RKO (cell line): ENCODE measurements around the gene GALR2.
"Not testable (repeated sequence)": the region's sequence is repeated elsewhere in the genome, so short reads cannot be mapped to it uniquely, and the experiment has no call there.

Source experiments
- DNase-seq: peaks from one replicate; pipeline ENCODE4 v3.0.0-alpha.2; 2016; ENCODE audit warnings: low spot score

GALR2 gene

DNA sequence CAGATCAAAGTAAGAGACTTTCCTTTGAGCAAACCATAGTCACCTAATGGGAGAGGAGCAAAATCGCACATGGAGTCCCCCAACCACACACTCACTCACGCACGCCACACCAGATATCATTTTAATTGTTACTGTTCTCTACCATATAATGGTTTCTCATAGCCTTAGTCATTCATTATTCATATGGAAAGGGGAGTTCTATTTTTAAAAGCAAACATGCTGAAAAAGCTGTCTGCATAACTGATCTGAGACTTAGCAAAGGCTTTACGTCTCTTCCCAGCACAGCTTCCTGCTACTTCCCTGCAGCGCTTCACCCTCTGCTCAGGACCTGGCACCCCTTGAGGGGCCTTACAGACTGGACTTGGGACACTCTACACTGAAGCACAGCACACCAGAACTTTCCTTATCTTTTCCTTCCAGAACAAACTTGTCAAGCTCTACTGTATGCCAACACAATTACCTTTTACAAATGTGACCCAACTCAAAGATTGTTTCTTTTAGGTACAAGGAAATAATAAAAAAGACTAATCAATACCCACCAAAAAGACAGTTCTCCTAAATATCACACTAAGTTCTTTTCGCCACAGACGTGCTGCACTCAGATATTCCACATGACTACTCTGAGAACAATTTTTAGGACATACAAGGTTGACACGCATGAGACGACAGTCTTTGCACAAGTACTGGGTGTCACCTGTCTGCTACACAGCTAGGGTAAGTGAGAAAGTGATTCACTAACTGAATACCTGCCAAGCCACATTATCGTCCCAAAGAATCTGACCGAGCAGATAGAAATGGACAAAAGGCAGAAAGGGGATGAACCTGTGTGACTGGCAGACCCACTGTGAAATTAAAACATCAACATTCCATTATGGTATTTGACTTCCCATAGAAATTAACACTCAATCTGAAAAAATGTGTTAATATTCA is 23.8 kb upstream of the GALR2 start:
- DNase-seq = no peak

DNA sequence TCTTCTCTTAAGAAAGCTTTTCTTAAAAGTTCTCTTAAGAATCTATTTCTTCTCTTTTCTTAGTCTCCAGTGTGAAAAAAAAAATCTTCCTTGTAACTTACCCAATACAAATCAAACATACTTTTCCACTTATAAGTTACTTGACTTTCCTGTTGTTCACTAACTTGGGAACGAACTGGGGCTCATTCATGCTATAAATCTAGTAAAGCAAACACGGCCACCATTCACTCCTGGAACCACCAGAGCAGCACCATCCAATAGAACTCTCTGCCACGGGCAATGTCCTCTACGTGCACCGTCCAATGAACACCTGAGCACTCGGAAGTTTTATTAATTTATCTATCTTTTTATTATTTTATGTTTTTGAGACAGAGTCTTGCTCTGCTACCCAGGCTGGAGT is 23.0 kb upstream of the GALR2 start:
- no peak for DNase-seq

DNA sequence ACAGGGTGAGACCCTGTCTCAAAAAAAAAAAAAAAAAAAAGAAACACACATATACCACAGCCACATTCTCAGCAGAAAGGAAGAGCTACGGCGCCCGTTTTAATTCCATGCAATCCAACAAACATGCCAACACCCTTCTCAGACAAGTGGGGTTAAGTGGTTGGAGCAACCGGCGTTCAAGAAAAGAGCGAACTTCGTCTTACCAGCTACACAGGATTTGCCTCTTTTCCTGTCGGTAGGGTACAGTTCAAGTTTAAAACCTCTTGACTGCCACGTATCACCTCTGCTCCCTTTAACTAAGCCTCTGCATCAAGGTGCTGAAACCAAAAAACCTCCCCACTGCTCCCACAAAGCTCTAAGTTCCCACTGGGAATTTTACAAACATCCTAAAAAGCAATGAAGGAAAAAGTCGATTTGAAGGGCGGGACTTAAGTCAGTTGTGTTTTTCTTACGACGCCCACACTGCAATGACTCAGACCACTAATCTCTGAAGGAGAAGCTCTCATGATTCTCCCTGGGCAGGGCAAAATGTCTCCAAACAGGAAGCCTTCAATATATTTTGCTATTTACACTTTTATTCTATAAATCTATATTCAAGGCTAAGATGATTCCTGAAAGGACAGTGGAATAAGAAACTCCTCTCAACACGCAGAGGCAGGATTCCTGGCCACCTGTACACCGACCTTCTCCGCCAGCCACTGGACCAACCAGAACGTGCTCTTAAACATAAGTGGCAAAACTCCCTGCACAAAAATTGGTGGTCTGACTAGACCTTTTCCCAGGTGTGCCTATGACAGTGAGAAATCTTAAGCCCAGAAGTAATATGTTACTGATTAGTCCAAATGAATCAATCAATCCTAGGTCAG is 21.1 kb upstream of the GALR2 start:
- DNase-seq = peak; percentile 63

DNA sequence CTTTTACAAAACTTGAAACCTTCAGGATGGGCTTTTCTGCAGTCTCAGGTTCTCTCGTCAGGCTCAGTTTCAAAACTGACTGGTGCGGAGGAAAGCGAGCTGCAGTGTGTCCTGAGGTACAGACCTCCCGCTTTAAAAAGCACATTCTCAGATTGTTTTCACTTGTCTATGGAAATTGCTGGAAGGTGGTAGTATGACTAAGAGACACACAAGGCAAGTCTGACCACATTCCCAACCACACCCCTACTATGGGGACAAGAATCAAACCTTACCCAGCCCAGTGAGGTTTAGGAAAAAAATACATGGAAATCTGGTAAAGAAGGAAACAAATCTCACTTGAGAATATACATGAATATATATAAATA is 20.5 kb upstream of the GALR2 start:
- no peak for DNase-seq

DNA sequence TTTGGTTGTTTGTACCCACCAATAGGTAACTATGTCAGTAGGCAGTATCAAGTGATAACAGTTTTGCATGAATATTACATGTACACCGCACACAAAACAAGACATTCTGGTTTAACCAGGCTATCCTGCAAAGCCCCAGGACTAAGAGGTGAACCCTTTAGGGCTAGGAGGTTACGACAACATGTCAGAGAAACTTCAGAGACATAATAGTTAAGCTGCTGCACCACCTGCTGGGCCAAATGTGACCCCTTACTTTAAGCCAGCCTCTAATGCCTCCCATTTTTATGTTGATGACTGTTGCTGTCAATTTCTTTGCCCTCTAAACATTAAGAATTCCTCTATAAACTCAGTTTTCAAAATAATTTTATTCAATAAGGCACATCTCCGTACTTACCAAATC is 17.7 kb upstream of the GALR2 start:
- no peak for DNase-seq

DNA sequence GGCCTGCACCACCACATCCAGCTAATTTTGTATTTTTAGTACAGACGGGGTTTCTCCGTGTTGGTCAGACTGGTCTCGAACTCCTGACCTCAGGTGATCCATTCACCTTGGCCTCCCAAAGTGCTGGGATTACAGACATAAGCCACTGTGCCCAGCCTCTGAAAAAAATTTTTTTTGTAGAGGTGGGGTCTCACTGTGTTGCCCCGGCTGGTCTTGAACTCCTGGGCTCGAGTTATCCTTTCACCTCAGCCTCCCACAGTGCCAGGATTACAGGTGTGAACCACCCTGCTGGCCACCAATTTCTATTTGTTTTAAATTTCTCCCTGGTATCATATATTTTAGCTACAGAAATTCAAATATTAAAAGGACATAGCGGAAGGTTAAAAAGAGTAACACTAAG is 16.3 kb upstream of the GALR2 start:
- DNase-seq = not testable (repeated sequence)

DNA sequence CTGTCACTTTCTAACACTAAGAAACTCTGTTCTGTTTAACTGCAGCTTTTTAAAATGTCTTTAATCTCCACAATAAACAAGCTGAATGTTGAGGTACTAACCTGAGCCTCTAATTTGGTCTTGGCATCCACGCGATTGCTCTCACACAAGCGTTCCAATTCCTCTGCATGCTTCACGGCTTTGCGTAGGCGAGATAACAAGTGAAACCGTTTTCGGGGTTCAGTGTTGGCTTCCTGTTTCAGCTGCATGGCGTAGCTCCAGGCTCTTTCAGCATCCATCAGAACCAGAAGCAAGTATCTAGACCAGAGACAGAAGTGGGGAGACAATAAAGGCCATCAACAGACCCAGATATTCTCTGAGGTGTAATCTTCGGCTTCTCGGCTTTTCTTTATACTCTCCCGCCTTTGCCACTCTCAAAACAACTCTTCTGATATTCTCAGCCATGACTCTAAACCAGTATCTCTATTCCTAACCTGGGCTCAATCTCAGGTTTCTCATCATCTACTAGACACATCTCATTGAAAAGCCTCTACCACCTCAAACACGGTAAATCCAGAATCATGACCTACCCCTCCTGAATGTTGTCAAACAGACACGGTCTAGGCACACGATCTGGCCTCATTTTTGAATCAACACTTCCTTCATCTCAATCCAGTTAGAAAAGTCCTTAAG is 10.6 kb upstream of the GALR2 start:
- no peak for DNase-seq

DNA sequence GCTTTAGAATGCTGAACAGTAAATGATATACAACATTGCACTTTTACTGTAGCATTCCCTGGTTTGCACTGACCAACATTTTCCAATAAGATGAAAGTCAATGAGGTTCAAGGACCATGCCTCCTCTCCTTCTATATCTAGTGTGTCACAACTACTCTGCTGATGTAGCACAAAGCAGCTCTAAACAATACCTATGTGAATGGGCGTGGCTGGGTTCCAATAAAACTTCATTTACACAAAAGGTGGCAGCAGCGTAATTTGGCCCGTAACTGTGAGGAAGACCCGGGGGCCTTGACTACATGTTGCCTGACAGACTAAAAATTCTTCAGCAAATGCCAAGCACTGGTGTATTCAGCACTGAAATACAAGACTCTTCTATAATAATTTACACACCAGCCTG is 8.8 kb upstream of the GALR2 start:
- DNase-seq = no peak

- DNase-seq = peak; percentile 23
Measured at GRCh38 chr17:76071531-76072147, 2.9 kb upstream of the GALR2 start.

- DNase-seq = peak; percentile 93
Measured at GRCh38 chr17:76072148-76072858, 2.3 kb upstream of the GALR2 start, which contains the start of gene SRP68. SRP68 (minus strand) TSS chr17:76072517; CDS start chr17:76072491, 26 bp downstream.

GRCh38 chr17:76075364-76076145 is 974 bp downstream of the GALR2 start:
- DNase-seq = no peak

DNA sequence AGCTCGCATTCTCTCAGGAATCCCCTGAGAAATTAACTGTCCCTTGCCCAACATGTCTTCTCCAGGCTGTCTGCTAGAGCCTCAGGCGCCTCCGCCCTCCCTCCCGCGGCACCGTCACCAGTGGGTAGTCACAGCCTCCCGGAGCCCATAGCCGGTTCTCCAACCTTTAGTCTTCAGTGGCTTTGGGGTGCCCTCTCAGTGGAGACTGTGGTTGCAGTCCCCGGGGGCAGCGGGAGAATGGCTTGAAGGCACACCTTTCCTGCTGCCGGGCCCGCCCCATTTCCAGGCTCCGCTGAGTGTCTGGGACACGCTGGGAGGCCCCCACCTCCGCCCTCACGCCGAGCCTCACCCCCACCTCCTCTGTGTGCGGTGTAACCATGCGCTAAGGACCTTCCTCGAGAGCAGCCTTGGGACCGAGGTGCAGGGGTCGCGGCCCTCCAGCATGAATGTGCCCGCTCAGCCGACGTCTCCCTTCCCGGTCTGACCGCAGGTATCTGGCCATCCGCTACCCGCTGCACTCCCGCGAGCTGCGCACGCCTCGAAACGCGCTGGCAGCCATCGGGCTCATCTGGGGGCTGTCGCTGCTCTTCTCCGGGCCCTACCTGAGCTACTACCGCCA is 1.7 kb downstream of the GALR2 start:
- no peak for DNase-seq

GRCh38 chr17:76076765-76077583 is 2.4 kb downstream of the GALR2 start:
- no peak for DNase-seq

DNA sequence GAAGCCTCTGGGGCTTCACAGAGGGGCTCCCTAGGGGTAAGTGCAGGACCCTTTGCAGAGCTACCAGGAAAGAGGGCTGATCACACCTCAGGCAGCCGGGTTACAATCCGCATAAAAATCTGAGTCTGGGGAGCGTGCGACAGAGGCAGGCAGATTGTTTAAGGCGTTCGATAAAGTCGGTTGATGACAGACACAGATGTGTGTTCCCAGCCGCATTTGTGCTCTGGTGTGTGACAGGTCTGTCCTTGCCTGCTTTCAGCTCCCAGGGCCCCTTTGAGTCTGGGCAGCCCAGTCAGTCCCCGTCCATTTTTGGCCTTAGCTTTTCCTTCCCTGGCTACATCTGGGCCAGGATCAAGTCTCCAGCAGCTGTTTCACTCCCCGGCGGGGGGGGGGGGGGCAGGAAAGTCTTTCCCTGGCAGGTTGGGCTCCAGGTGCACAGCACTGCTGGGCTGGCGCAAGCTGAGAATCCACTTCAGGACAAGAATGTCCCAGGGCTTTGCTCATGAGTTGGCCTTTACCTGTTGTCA is 3.1 kb downstream of the GALR2 start:
- DNase-seq = no peak

GRCh38 chr17:76078370-76078769 is 3.8 kb downstream of the GALR2 start:
- not testable (repeated sequence) for DNase-seq

DNA sequence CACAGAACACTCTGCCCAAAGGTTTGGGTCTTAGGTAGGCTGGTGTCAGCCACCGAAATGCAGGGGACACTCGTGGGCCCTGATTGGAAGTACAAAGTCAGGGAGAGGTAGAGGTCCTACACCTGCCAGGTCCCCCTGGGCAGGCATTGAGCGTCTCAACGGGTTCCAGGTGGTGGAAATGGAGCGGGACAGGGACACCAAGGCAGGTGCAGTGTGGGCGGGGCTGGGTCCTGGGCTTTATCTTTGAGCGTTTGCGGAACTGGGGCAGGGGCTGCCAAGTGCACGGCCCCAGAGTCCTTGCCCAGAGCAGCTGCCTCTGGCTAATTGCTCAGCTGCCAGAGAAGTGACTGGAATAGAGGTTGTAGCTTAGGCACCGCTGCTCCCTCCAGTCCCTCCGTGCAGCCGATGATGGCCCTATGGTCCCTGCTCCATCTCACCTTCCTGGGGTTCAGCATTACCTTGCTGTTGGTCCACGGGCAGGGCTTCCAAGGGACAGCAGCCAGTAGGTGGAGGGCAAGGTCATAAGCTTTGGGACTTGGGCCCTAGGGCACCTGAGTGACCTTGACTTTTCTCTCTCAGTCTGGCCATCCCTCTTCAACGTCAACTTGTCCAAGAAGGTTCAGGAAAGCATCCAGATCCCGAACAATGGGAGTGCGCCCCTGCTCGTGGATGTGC is 4.4 kb downstream of the GALR2 start, which contains the start of gene ZACN:
Gene ZACN, plus strand, starts transcription at position 323 of the 675 bp plus-strand sequence. Its CDS starts 83 bp downstream, at position 406.
- no peak for DNase-seq

- DNase-seq = no peak
Measured at GRCh38 chr17:76079535-76079955, 5.0 kb downstream of the GALR2 start.
